GM12865 (cell line): Measurements from ENCODE around the gene CDH13.

Experiments used
- DNase-seq: peaks from one replicate; pipeline ENCODE4 v3.0.0; 2010; ENCODE audit warnings: low read depth
- H3K4me3 ChIP-seq: 2 replicates; pipeline ENCODE4 v1.5.1; 2011; ENCODE audit warnings: mild to moderate bottlenecking, low read depth, low read length, control low read depth
- CTCF ChIP-seq: IDR thresholded peaks from 2 replicates; pipeline ENCODE4 v1.5.1; 2011; ENCODE audit warnings: low read length, control low read depth, low read depth, inconsistent platforms; ENCODE audit not compliant: insufficient read depth; ENCODE audit errors: missing control alignments

Gene CDH13

GRCh38 chr16:82857693-82858365 lies 231.1 kb downstream of the CDH13 start:
- DNase-seq, result no peak
- H3K4me3 ChIP-seq, result no peak overlapping the region
- TF ChIP-seq CTCF, result no peak

GRCh38 chr16:82859662-82860061 lies 232.9 kb downstream of the CDH13 start:
- no peak for DNase-seq
- TF ChIP-seq CTCF, result no peak
- H3K4me3 ChIP-seq, result no peak overlapping the region

GRCh38 chr16:82860071-82860470 lies 233.3 kb downstream of the CDH13 start:
- TF ChIP-seq CTCF, result no peak
- H3K4me3 ChIP-seq, result no peak overlapping the region
- DNase-seq, result no peak

- no peak for TF ChIP-seq CTCF
- DNase-seq, result no peak
- H3K4me3 ChIP-seq, result no peak overlapping the region
These were observed 235.3 kb downstream of the CDH13 start for GRCh38 chr16:82862057-82862456.

GRCh38 chr16:82864332-82865040 lies 237.7 kb downstream of the CDH13 start:
- no peak for TF ChIP-seq CTCF
- H3K4me3 ChIP-seq, result no peak overlapping the region
- no peak for DNase-seq

GRCh38 chr16:82865412-82865811 lies 238.6 kb downstream of the CDH13 start:
- H3K4me3 ChIP-seq, result no peak overlapping the region
- TF ChIP-seq CTCF, result no peak
- no peak for DNase-seq

GRCh38 chr16:82867485-82867884 lies 240.7 kb downstream of the CDH13 start:
- TF ChIP-seq CTCF, result no peak
- DNase-seq, result no peak
- H3K4me3 ChIP-seq, result no peak overlapping the region
